Measurements from ENCODE around the gene CCDC17. TPM values are rescaled to one million over a fixed set of nuclear protein-coding genes. Genes with fewer than 3 reads are reported as not detected.

CCDC17 gene
- total RNA-seq, 1 experiment from 2014 or later = 1.9 TPM

GRCh38 chr1:45620588-45621500, 3.0 kb downstream of the CCDC17 start:
- Histone ChIP-seq H2AFZ (ENCODE audit: low read length) (no peak overlapping the region), H3K27me3 (ENCODE audit: low read length) (no peaks in the 10 kb centered on the region), H3K4me3 (ENCODE audit: low read length) (no peak overlapping the region), H3K36me3 (ENCODE audit: low read depth, low read length) (peaks cover 25% of the 10 kb centered on the region), H3K4me1 (ENCODE audit: insufficient read depth, low read length) (peaks cover 5% of the 10 kb centered on the region; the same call in 1 of the 2 replicates), H3K79me2 (ENCODE audit: low read length) (no peaks in the 10 kb centered on the region), H4K20me1 (ENCODE audit: low read length) (0 out of 2 replicates have a peak, but pooled peaks cover 3% of the 10 kb centered on the region), H3K9me3 (ENCODE audit: low read length) (no peaks in the 10 kb centered on the region), H3F3A (ENCODE audit: low read length, unreplicated experiment) (peaks cover 6% of the 10 kb centered on the region), H3K27ac (ENCODE audit: low read length) (no peak overlapping the region), H3K9ac (ENCODE audit: low read length) (no peak overlapping the region), H3K4me2 (ENCODE audit: low read length) (no peak overlapping the region), H3K9me2 (replicated peaks; ENCODE audit: low read length) (no peaks in the 10 kb centered on the region)
- no peak; the same call in 1 of the 2 replicates for ATAC-seq
- intact Hi-C loops (cut with micrococcal nuclease) = no loop called here
- TF ChIP-seq CTCF (conservative IDR thresholded peaks at IDR 0.05; ENCODE audit: low read depth, low read length) (no peak), EZH2 (IDR thresholded peaks at IDR 0.05; ENCODE audit: low read length, unreplicated experiment) (no peak), EZH2phosphoT487 (IDR thresholded peaks at IDR 0.05; ENCODE audit: borderline replicate concordance, low read length) (no peak)
- no TSS peak for BruUV-seq (replicated peaks)
- ChIA-PET CTCF (no interaction called here), POLR2A (ENCODE audit: unreplicated experiment) (interaction anchor here (0.5 kb wide), 1 partner anchor 227 kb away, joined by 5 read pairs; no protein-coding TSS in a partner anchor)
- DNase-seq = no peak

- H3K27me3 ChIP-seq (ENCODE audit: low read length) = no peaks in the 10 kb centered on the region
- H3K27ac ChIP-seq (ENCODE audit: low read length) = no peak overlapping the region
- POLR2A ChIA-PET (ENCODE audit: unreplicated experiment) = no interaction called here
- H2AFZ ChIP-seq (ENCODE audit: low read length) = no peak overlapping the region
- H3F3A ChIP-seq (ENCODE audit: low read length, unreplicated experiment) = peaks cover 6% of the 10 kb centered on the region
- peaks cover 5% of the 10 kb centered on the region; the same call in 1 of the 2 replicates for H3K4me1 ChIP-seq (ENCODE audit: insufficient read depth, low read length)
- no peak overlapping the region for H3K4me2 ChIP-seq (ENCODE audit: low read length)
- BruUV-seq (replicated peaks) = no TSS peak
- DNase-seq = no peak
- H3K9me2 ChIP-seq (replicated peaks; ENCODE audit: low read length) = no peaks in the 10 kb centered on the region
- 0 out of 2 replicates have a peak, but pooled peaks cover 3% of the 10 kb centered on the region for H4K20me1 ChIP-seq (ENCODE audit: low read length)
- H3K36me3 ChIP-seq (ENCODE audit: low read depth, low read length) = peaks cover 36% of the 10 kb centered on the region
- intact Hi-C loops (cut with micrococcal nuclease) = no loop called here
- no peak for ATAC-seq
- no peak overlapping the region for H3K9ac ChIP-seq (ENCODE audit: low read length)
- no peak overlapping the region for H3K4me3 ChIP-seq (ENCODE audit: low read length)
- no peaks in the 10 kb centered on the region for H3K79me2 ChIP-seq (ENCODE audit: low read length)
- CTCF ChIA-PET = no interaction called here
- TF ChIP-seq EZH2 (IDR thresholded peaks at IDR 0.05; ENCODE audit: low read length, unreplicated experiment) = no peak
- no peak for TF ChIP-seq CTCF (conservative IDR thresholded peaks at IDR 0.05; ENCODE audit: low read depth, low read length)
- TF ChIP-seq EZH2phosphoT487 (IDR thresholded peaks at IDR 0.05; ENCODE audit: borderline replicate concordance, low read length) = no peak
- no peaks in the 10 kb centered on the region for H3K9me3 ChIP-seq (ENCODE audit: low read length)
These were observed 4.5 kb downstream of the CCDC17 start for GRCh38 chr1:45619149-45619921.

All from PC-3 (cell line).